GM12873 (cell line): ENCODE results near the gene IPCEF1.

Source experiments
- CTCF ChIP-seq: IDR thresholded peaks from 2 replicates; pipeline ENCODE4 v1.5.1; 2012; ENCODE audit warnings: low read depth, mild to moderate bottlenecking, moderate library complexity, low read length, control low read depth; ENCODE audit not compliant: insufficient read depth; ENCODE audit errors: missing control alignments

The IPCEF1 gene

GRCh38 chr6:154360476-154360875 lies 3.9 kb upstream of the IPCEF1 start:
- no peak for TF ChIP-seq CTCF

- TF ChIP-seq CTCF, result no peak
Measured at GRCh38 chr6:154359679-154360078, 3.1 kb upstream of the IPCEF1 start.

- no peak for TF ChIP-seq CTCF
Measured at GRCh38 chr6:154359161-154359574, 2.6 kb upstream of the IPCEF1 start.

GRCh38 chr6:154358019-154358545 lies 1.5 kb upstream of the IPCEF1 start:
- no peak for TF ChIP-seq CTCF

- TF ChIP-seq CTCF, result no peak
Measured at GRCh38 chr6:154356113-154356512, 490 bp downstream of the IPCEF1 start.

- TF ChIP-seq CTCF, result no peak
Measured at GRCh38 chr6:154354265-154354777, 2.3 kb downstream of the IPCEF1 start.

GRCh38 chr6:154353626-154354025 lies 3.0 kb downstream of the IPCEF1 start:
- TF ChIP-seq CTCF, result no peak
